Stimulated activated CD8-positive, alpha-beta memory T cell treated with anti-CD3 and anti-CD28 coated beads, Interleukin-2, amount 100 ng/mL, for 48 hours (primary cell): ENCODE data around the gene HCRT.

Experiments used
- DNase-seq, 2 donors: peaks; one replicate each; pipeline ENCODE4 v3.0.0-alpha.2; 2020; ENCODE audit warnings: low read depth in 2 of 2

The HCRT gene

DNA sequence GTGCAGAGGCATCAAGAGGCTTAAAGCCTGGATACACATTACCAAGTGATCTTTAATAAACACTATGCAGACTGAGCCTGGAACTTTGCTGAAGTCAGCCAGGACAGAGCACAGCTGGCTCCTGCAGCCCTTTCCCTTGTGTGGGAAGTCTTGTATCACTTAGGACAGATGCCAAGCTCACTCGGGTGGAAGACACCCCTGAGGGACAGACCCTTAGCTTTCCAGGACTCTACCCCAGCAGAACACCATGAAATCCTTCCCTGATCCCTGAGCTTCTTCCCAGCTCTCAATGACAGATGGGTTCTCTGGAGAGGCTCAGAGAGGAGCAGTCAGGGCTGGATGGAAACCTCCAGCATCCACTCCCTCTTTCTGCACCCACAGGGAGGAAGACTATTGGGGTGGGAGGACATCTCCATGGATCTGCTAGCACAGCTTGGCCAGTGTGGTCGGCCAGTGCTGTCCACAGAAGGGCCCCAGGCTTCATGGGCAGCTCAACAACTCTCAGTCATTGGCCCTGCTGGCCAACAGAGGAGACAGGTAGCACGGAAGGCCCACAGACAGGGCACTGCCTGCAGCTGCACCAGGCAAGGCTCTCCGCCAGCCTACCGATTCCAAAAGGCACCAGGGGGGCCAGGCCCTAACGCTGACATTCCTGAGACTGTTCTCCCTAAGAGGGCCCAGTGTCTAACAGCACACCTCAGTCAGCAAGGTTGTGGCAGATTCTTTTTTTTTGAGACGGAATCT, 46.3 kb downstream of the HCRT start:
- DNase-seq = no peak

GRCh38 chr17:42136654-42137051, 48.6 kb downstream of the HCRT start:
- no peak for DNase-seq

DNA sequence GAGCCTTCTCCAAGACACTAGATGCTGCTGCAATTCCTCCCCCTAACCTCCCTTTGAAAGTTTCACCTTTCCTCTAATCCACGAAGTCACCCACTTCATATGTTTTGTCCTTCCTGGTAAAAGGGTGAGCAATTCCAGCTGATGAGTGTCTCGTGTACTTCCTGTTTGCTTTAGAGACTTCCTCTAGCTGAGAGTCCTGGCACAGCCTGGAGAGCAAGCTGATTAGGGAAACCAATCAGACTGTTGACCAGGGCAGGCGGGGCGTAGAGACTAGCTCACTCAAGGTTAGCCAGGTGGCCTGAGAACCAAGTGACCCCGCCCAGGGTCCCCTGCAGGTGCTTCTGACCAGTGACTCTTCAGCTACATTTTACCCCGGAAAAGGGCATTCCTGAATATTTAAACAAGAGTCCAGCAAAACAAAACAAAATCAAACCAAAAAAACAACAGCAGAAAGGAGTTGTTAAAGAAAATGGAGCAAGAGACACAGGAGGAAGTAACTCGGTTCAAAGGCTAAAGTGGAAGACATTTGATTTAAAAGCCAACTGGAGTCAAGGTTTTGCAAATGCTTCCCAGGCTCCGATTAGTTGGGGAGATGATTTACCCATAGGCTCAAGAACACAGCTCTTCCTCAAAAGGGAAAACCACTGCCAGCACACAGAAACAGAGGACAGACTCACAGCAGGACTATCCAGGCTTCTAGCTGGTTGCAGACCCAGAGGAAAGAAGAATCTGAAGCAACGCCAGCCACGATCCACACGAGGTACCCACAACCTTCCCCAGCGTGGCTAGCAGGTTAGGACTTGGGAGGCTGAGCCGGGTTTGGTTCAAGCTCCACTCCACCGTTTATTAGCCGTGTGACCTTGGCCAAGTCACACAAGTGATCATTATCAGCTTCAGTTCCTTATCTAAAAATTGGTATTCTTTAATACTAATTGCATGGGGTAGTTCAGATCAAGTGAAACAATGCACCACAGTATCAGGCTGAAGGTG, 49.3 kb downstream of the HCRT start:
- DNase-seq = no peak

DNA sequence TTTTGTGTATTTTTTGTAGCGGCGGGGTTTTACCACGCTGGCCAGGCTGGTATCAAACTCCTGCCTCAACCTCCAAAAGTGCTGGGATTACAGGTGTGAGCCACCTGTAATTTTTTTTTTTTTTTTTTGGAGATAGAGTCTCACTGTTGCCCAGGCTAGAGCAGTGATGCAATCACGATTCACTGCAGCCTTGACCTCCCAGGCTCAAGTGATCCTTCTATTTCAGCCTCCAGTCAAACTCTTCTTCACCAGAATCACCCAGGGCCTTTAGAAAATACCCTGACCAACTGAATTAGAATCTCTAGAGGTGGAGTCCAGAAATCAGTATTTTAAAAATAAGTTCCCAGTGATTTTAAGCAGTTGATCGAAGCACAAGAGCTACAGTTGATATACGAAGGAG, 50.1 kb downstream of the HCRT start:
- DNase-seq = no peak
